Measurements from ENCODE around the gene PHKB.

Gene PHKB

DNA sequence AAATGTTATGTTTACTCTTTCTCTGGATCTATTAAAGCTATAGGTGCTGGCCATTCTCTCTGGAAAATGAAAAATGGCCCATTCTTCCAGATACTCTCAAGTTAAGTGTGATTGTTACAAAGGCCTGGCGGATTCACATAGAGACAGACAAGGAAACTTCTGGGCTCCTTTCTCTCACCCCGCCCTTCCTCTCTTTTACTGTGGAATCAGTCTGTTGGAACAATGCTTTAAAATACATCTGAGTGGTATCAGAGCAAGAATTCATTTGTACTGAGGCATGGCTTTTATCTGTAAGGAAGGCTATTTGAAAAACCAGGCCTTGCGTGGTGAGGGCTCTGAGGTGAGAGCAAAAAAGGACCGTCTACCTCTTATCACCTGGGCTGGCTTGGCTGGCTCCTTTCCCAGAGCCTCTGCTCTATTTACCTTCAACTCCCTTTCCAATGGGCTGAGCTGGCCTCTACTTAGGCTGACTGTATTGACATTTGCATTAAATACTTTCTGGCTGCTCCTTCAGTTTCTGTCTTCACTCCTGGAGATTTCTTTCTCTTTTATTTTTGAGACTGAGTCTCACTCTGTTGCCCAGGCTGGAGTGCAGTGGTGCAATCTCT is 274.0 kb downstream of the PHKB start:
- no peak for DNase-seq

DNA sequence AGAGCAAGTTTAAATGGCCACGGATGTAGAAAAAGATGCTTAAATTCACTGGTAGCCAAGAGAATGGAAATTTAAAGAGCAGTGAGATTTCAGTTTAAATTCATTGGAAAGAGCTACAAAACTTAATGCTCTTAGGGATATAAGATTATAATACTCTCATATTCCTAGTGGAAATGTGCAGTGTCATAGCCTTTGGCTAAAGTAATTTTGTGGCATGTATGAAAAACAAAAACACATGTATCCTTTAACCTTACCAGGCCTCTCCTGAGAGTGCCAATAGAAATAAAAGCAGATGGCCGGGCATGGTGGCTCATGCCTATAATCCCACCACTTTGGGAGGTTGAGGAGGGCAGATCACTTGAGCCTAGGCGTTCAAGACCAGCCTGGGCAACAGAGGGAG is 289.2 kb downstream of the PHKB start:
- DNase-seq = no peak

Data from NCI-H82 (cell line).